H9 (cell line): ENCODE data around the gene TUFT1. TPM values are rescaled to one million over a fixed set of nuclear protein-coding genes. Genes with fewer than 3 reads are reported as not detected.

ENCODE experiments used
- DNase-seq: peaks from one replicate; pipeline ENCODE4 v3.0.0-alpha.2; 2017
- H2AFZ ChIP-seq: one replicate; pipeline ENCODE4 v1.6.1; 2013; ENCODE audit warnings: mild to moderate bottlenecking, low read length, control low read depth, moderate library complexity
- H2AK5ac ChIP-seq: 2 replicates; pipeline ENCODE4 v1.6.1; 2013; ENCODE audit warnings: low read length, control low read depth, mixed read lengths; ENCODE audit not compliant: insufficient read length
- H2BK120ac ChIP-seq: one replicate; pipeline ENCODE4 v1.6.1; 2013; ENCODE audit warnings: low read depth, mild to moderate bottlenecking, low read length, control low read depth, inconsistent platforms; ENCODE audit not compliant: poor library complexity, severe bottlenecking
- H2BK12ac ChIP-seq: 2 replicates; pipeline ENCODE4 v1.6.1; 2013; ENCODE audit warnings: low read length, control low read depth, mixed read lengths, low read depth; ENCODE audit not compliant: insufficient read length
- H2BK15ac ChIP-seq: 2 replicates; pipeline ENCODE4 v1.6.1; 2013; ENCODE audit warnings: low read depth, low read length, control low read depth
- H2BK20ac ChIP-seq: one replicate; pipeline ENCODE4 v1.6.1; 2013; ENCODE audit warnings: low read depth, mild to moderate bottlenecking, low read length, control low read depth, inconsistent platforms; ENCODE audit not compliant: poor library complexity, severe bottlenecking
- H2BK5ac ChIP-seq: 2 replicates; pipeline ENCODE4 v1.6.1; 2013; ENCODE audit warnings: low read length, control low read depth, mixed read lengths; ENCODE audit not compliant: insufficient read length
- H3K14ac ChIP-seq: 2 replicates; pipeline ENCODE4 v1.6.1; 2013; ENCODE audit warnings: low read length, control low read depth; ENCODE audit not compliant: insufficient read depth
- H3K18ac ChIP-seq: 2 replicates; pipeline ENCODE4 v1.6.1; 2013; ENCODE audit warnings: low read depth, mild to moderate bottlenecking, mixed read lengths, low read length, control low read depth; ENCODE audit not compliant: insufficient read length
- H3K23ac ChIP-seq: 2 replicates; pipeline ENCODE4 v1.6.1; 2013; ENCODE audit warnings: low read length, control low read depth, mixed read lengths, low read depth; ENCODE audit not compliant: insufficient read length
- H3K23me2 ChIP-seq: 2 replicates; pipeline ENCODE4 v1.6.1; 2013; ENCODE audit warnings: low read depth, mild to moderate bottlenecking, mixed read lengths, low read length, control low read depth; ENCODE audit not compliant: insufficient read length, poor library complexity, severe bottlenecking
- H3K27ac ChIP-seq: 2 replicates; pipeline ENCODE4 v1.5.1; 2013; ENCODE audit warnings: low read length, control low read depth, mixed read lengths, low read depth; ENCODE audit not compliant: insufficient read length
- H3K27me3 ChIP-seq: 2 replicates; pipeline ENCODE4 v1.6.1; 2013; ENCODE audit warnings: low read length, control low read depth, inconsistent platforms; ENCODE audit not compliant: insufficient read depth
- H3K4ac ChIP-seq: 2 replicates; pipeline ENCODE4 v1.6.1; 2013; ENCODE audit warnings: low read depth, mild to moderate bottlenecking, control low read depth, inconsistent platforms, low read length, moderate library complexity
- H3K4me1 ChIP-seq: 2 replicates; pipeline ENCODE4 v1.6.1; 2013; ENCODE audit warnings: low read length, control low read depth, inconsistent platforms; ENCODE audit not compliant: insufficient read depth
- H3K4me2 ChIP-seq: 2 replicates; pipeline ENCODE4 v1.6.1; 2013; ENCODE audit warnings: low read length, control low read depth, mixed read lengths; ENCODE audit not compliant: insufficient read length, insufficient read depth
- H3K56ac ChIP-seq: 2 replicates; pipeline ENCODE4 v1.6.1; 2013; ENCODE audit warnings: low read depth, mild to moderate bottlenecking, mixed read lengths, low read length, control low read depth; ENCODE audit not compliant: insufficient read length
- H3K79me1 ChIP-seq: 2 replicates; pipeline ENCODE4 v1.6.1; 2013; ENCODE audit warnings: low read depth, mild to moderate bottlenecking, moderate library complexity, low read length, control low read depth, inconsistent platforms; ENCODE audit not compliant: insufficient read depth, poor library complexity, severe bottlenecking
- H3K79me2 ChIP-seq: 2 replicates; pipeline ENCODE4 v1.6.1; 2013; ENCODE audit warnings: low read length, control low read depth, inconsistent platforms; ENCODE audit not compliant: insufficient read depth
- H3K9ac ChIP-seq: 2 replicates; pipeline ENCODE4 v1.6.1; 2013; ENCODE audit warnings: low read length, control low read depth, mixed read lengths; ENCODE audit not compliant: insufficient read length; ENCODE audit errors: extremely low read depth
- H3K9me3 ChIP-seq: one replicate; pipeline ENCODE4 v1.6.1; 2013; ENCODE audit warnings: low read depth, low read length, inconsistent platforms; ENCODE audit not compliant: control insufficient read depth
- H3T11ph ChIP-seq: one replicate; pipeline ENCODE4 v1.6.1; 2013; ENCODE audit warnings: mild to moderate bottlenecking, low read length, control low read depth, inconsistent platforms
- H4K20me1 ChIP-seq: one replicate; pipeline ENCODE4 v1.6.1; 2013; ENCODE audit not compliant: control insufficient read depth, insufficient read length, insufficient read depth
- H4K5ac ChIP-seq: 2 replicates; pipeline ENCODE4 v1.6.1; 2013; ENCODE audit warnings: low read depth, mild to moderate bottlenecking, mixed read lengths, low read length, control low read depth; ENCODE audit not compliant: insufficient read length
- H4K8ac ChIP-seq: replicated peaks from 2 replicates; pipeline ENCODE4 v1.6.1; 2013; ENCODE audit warnings: low read length, control low read depth, mixed read lengths, low read depth; ENCODE audit not compliant: insufficient read length
- H4K91ac ChIP-seq: 2 replicates; pipeline ENCODE4 v1.6.1; 2013; ENCODE audit warnings: low read depth, mild to moderate bottlenecking, moderate library complexity, mixed read lengths, low read length, control low read depth; ENCODE audit not compliant: insufficient read length
- H3K27ac Mint-ChIP-seq, 3 experiments: 2 replicates in 2 of 3; 3 replicates in 1 of 3; pipeline ENCODE4 v1.8.0; 2020 to 2021; ENCODE audit warnings: mixed read lengths in 3 of 3, mild to moderate bottlenecking in 1 of 3, moderate library complexity in 1 of 3
- H3K27me3 Mint-ChIP-seq: 2 replicates; pipeline ENCODE4 v1.8.0; 2021; ENCODE audit warnings: low read depth, mild to moderate bottlenecking, moderate library complexity, mixed read lengths
- H3K36me3 Mint-ChIP-seq, 3 experiments: 2 replicates in 2 of 3; 3 replicates in 1 of 3; pipeline ENCODE4 v1.8.0; 2020 to 2021; ENCODE audit warnings: low read depth in 3 of 3, mixed read lengths in 3 of 3; ENCODE audit not compliant: insufficient read depth in 1 of 3
- H3K4me1 Mint-ChIP-seq, 2 experiments: 2 replicates each; pipeline ENCODE4 v1.8.0; 2020; ENCODE audit warnings: mixed read lengths in 2 of 2
- H3K4me3 Mint-ChIP-seq, 2 experiments: 2 replicates in 1 of 2; 3 replicates in 1 of 2; pipeline ENCODE4 v1.8.0; 2020 to 2021; ENCODE audit warnings: mild to moderate bottlenecking in 2 of 2, mixed read lengths in 2 of 2, moderate library complexity in 1 of 2
- H3K9me3 Mint-ChIP-seq, 2 experiments: 2 replicates in 1 of 2; 3 replicates in 1 of 2; pipeline ENCODE4 v1.8.0; 2020; ENCODE audit warnings: mild to moderate bottlenecking in 2 of 2, mixed read lengths in 2 of 2, moderate library complexity in 1 of 2
- WGBS: extraction: QIAGEN DNeasy Blood & Tissue Kit; methylation state at CpG from one replicate; pipeline ENCODE4 v1.1.7; 2013; ENCODE audit warnings: missing lambda C conversion rate, low lambda C conversion rate, mixed read lengths; ENCODE audit not compliant: insufficient read length; ENCODE audit errors: extremely low coverage; 5-methylcytosine and 5-hydroxymethylcytosine counted together
- total RNA-seq: library from RNA; stranded (reverse); gene quantifications from 2 replicates; pipeline ENCODE4 v1.2.1, GENCODE V29; 2021
- TF ChIP-seq, protein P1 (sequence below): fragments of 200-600 bp; sonication (generic); conservative IDR thresholded peaks from 3 replicates; pipeline ENCODE4 v1.8.0; 2021; ENCODE audit warnings: antibody characterized with exemption, mild to moderate bottlenecking

TUFT1 gene
- total RNA-seq, 1 experiment from 2014 or later = 6.2 TPM

DNA sequence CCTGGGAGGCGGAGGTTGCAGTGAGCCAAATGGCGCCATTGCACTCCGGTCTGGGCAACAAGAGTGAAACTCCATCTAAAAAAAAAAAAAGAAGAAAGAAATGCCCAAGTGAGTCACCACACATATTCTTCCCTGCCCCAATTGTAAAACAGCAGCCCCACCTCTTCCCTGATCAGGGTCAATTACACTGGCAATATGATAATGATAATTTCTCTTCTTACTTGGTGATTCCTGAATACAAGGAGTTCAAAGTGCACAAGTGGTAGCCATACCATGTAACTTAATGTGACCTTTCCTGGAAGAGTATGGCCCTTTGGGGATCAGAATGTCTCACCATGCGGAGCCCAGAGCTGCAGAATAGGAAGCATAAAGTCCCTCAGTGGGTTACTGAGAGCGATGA is 40.7 kb upstream of the TUFT1 start:
- no peak overlapping the region for H2BK5ac ChIP-seq
- no peak overlapping the region for H2AK5ac ChIP-seq
- no peak overlapping the region for H2BK15ac ChIP-seq
- no peak overlapping the region for H3K23ac ChIP-seq
- Mint-ChIP-seq H3K27me3 (peaks cover 3% of the 10 kb centered on the region; the same call in 1 of the 2 replicates), H3K4me1 (peaks cover 6 to 9% of the 10 kb centered on the region in 2 experiments; a peak in 3 of 4 replicates), H3K36me3 (no peaks in the 10 kb centered on the region), H3K9me3 (no peaks in the 10 kb centered on the region), H3K4me3 (no peak overlapping the region), H3K27ac (peak overlapping the region in 1 of 3 experiments; percentile 37; a peak in 1 of 7 replicates)
- H4K5ac ChIP-seq = no peak overlapping the region
- no peaks in the 10 kb centered on the region for H3K79me2 ChIP-seq
- H3K27me3 ChIP-seq = no peaks in the 10 kb centered on the region
- H4K8ac ChIP-seq = no peak overlapping the region
- H3K56ac ChIP-seq = no peak overlapping the region
- H3K23me2 ChIP-seq = no peaks in the 10 kb centered on the region
- H3K79me1 ChIP-seq = no peaks in the 10 kb centered on the region
- no peak overlapping the region for H2BK12ac ChIP-seq
- no peak for DNase-seq
- no peak overlapping the region for H2AFZ ChIP-seq
- TF ChIP-seq, protein P1, sequence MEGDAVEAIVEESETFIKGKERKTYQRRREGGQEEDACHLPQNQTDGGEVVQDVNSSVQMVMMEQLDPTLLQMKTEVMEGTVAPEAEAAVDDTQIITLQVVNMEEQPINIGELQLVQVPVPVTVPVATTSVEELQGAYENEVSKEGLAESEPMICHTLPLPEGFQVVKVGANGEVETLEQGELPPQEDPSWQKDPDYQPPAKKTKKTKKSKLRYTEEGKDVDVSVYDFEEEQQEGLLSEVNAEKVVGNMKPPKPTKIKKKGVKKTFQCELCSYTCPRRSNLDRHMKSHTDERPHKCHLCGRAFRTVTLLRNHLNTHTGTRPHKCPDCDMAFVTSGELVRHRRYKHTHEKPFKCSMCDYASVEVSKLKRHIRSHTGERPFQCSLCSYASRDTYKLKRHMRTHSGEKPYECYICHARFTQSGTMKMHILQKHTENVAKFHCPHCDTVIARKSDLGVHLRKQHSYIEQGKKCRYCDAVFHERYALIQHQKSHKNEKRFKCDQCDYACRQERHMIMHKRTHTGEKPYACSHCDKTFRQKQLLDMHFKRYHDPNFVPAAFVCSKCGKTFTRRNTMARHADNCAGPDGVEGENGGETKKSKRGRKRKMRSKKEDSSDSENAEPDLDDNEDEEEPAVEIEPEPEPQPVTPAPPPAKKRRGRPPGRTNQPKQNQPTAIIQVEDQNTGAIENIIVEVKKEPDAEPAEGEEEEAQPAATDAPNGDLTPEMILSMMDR = no peak
- H3K9me3 ChIP-seq = no peaks in the 10 kb centered on the region
- H2BK20ac ChIP-seq = no peak overlapping the region
- H3K4me1 ChIP-seq = no peaks in the 10 kb centered on the region
- no CpG with 5 or more reads among the region's 5 CpGs for WGBS
- no peak overlapping the region for H3K27ac ChIP-seq
- H3K18ac ChIP-seq = no peak overlapping the region
- H2BK120ac ChIP-seq = no peak overlapping the region
- H4K20me1 ChIP-seq = no peaks in the 10 kb centered on the region
- H3T11ph ChIP-seq = no peak overlapping the region
- no peak overlapping the region for H3K4me2 ChIP-seq
- H3K14ac ChIP-seq = no peak overlapping the region
- H3K4ac ChIP-seq = no peak overlapping the region
- no peak overlapping the region for H3K9ac ChIP-seq
- no peak overlapping the region for H4K91ac ChIP-seq
